Effector memory CD4-positive, alpha-beta T cell (primary cell): ENCODE measurements around the gene NEIL1.
"Not testable (repeated sequence)": the region's sequence is repeated elsewhere in the genome, so short reads cannot be mapped to it uniquely, and the experiment has no call there.

Source experiments
- DNase-seq, 3 donors: peaks; one replicate each; pipeline ENCODE4 v3.0.0-alpha.2; 2020
- H3K27ac ChIP-seq: 2 replicates; pipeline ENCODE4 v1.7.0; 2013; ENCODE audit warnings: mild to moderate bottlenecking, low read length, moderate library complexity; ENCODE audit not compliant: insufficient read depth, poor library complexity, severe bottlenecking
- H3K27me3 ChIP-seq: replicated peaks from 2 replicates; pipeline ENCODE4 v1.7.0; 2013; ENCODE audit warnings: mild to moderate bottlenecking, low read length; ENCODE audit not compliant: insufficient read depth, control insufficient read depth, poor library complexity, severe bottlenecking
- H3K36me3 ChIP-seq: 2 replicates; pipeline ENCODE4 v1.7.0; 2013; ENCODE audit warnings: mild to moderate bottlenecking, low read length, moderate library complexity; ENCODE audit not compliant: control insufficient read depth, insufficient read depth
- H3K4me1 ChIP-seq: 2 replicates; pipeline ENCODE4 v1.7.0; 2013; ENCODE audit warnings: low read length, mild to moderate bottlenecking; ENCODE audit not compliant: control insufficient read depth, insufficient read depth, poor library complexity, severe bottlenecking
- H3K4me3 ChIP-seq: 2 replicates; pipeline ENCODE4 v1.7.0; 2013; ENCODE audit warnings: low read length, low read depth, mild to moderate bottlenecking; ENCODE audit not compliant: insufficient read depth, poor library complexity, severe bottlenecking
- H3K9me3 ChIP-seq: 2 replicates; pipeline ENCODE4 v1.7.0; 2013; ENCODE audit warnings: mild to moderate bottlenecking, low read length, moderate library complexity; ENCODE audit not compliant: control insufficient read depth

The NEIL1 gene

DNA sequence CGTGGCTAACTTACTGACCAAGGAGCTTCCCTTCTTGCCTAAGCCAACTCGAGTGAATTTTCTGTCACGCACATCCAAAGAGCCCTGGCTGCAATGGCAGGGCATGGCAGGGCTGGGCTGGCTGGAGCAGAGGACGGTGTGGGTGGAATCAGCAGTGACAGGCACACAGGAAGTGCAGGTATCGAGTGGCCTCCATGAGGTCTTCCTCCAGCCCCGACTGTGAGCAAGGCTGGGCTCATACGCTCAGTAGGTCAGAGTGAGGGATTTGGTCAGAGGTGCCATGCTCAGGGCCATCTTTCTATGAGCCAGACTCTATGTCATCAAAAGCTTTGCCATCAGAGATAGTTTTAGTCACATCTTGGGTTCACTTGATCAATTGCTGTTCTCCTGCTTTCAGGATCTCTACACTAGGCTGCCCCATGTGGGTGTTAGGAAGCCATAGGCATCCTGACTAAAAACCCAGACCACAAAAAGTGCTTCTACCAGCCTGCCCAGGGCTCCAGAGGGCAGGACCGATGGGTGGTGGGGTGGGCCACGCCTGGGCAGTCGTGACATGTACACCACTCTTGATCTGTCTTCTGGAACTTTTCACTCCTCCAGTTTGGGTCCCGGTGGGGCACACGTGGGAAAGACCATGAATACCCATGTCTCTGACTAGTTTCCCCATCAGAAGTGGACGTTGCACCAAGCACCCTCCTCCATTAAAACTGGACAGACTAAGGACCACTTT lies 33.6 kb upstream of the NEIL1 start:
- no peaks in the 10 kb centered on the region for H3K4me1 ChIP-seq
- H3K27me3 ChIP-seq: no peaks in the 10 kb centered on the region
- no peak overlapping the region for H3K4me3 ChIP-seq
- no peaks in the 10 kb centered on the region for H3K36me3 ChIP-seq
- no peak overlapping the region for H3K27ac ChIP-seq
- DNase-seq: no peak
- H3K9me3 ChIP-seq: no peaks in the 10 kb centered on the region

- Histone ChIP-seq H3K27me3 (no peaks in the 10 kb centered on the region), H3K4me3 (no peak overlapping the region), H3K9me3 (no peaks in the 10 kb centered on the region), H3K4me1 (no peaks in the 10 kb centered on the region), H3K36me3 (no peaks in the 10 kb centered on the region), H3K27ac (no peak overlapping the region)
- DNase-seq: no peak
Observed at GRCh38 chr15:75314552-75315290, 32.1 kb upstream of the NEIL1 start.

GRCh38 chr15:75319231-75319897 lies 27.5 kb upstream of the NEIL1 start:
- not testable (repeated sequence) for H3K4me3 ChIP-seq, H3K4me1 ChIP-seq, H3K27ac ChIP-seq, H3K9me3 ChIP-seq, H3K27me3 ChIP-seq, H3K36me3 ChIP-seq, DNase-seq

DNA sequence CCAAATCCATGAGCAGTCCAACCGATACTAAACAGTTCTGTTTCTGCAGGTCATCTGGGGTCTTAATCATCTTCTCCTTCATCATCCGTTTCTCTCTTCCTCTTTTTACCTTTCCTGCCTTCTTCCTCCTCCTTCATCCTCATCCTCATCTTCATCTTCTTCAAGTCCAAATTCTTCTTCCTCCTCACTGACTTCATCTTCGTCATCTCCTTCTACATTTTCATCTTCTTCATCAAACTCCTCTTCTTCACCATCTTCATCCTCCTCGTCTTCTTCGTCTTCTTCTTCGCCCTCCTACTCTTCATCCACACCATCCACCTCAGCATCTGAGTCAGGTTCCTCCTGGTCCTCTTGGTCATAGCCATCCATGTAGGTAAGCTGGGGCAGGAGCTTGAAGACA lies 25.1 kb upstream of the NEIL1 start:
- Histone ChIP-seq H3K9me3 (no peaks in the 10 kb centered on the region), H3K36me3 (no peaks in the 10 kb centered on the region), H3K27me3 (no peaks in the 10 kb centered on the region), H3K27ac (no peak overlapping the region), H3K4me1 (no peaks in the 10 kb centered on the region), H3K4me3 (no peak overlapping the region)
- no peak for DNase-seq

DNA sequence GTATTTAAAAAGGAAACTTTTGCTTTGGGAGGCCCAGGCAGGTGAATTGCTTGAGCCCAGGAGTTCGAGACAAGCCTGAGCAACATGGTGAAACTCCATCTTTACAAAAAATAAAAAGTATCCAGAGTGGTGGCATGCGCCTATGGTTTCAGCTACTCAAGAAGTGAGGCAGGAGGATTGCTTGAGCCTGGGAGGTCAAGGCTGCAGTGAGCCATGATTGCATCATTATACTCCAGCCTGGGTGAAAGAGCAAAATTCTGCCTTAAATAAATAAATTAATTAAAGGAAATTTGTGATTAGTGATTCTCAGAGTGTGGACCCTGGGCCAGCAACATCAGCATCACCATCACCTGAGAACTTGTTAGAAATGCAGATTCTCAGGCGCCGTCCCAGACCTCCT lies 20.9 kb upstream of the NEIL1 start:
- DNase-seq: no peak
- Histone ChIP-seq H3K27ac (no peak overlapping the region), H3K36me3 (no peaks in the 10 kb centered on the region), H3K4me3 (no peak overlapping the region), H3K9me3 (no peaks in the 10 kb centered on the region), H3K4me1 (no peaks in the 10 kb centered on the region), H3K27me3 (no peaks in the 10 kb centered on the region)

- Histone ChIP-seq H3K4me1 (no peaks in the 10 kb centered on the region), H3K27me3 (no peaks in the 10 kb centered on the region), H3K36me3 (no peaks in the 10 kb centered on the region), H3K4me3 (no peak overlapping the region), H3K27ac (no peak overlapping the region), H3K9me3 (no peaks in the 10 kb centered on the region)
- DNase-seq: no peak
Observed at GRCh38 chr15:75327005-75327404, 19.8 kb upstream of the NEIL1 start.

DNA sequence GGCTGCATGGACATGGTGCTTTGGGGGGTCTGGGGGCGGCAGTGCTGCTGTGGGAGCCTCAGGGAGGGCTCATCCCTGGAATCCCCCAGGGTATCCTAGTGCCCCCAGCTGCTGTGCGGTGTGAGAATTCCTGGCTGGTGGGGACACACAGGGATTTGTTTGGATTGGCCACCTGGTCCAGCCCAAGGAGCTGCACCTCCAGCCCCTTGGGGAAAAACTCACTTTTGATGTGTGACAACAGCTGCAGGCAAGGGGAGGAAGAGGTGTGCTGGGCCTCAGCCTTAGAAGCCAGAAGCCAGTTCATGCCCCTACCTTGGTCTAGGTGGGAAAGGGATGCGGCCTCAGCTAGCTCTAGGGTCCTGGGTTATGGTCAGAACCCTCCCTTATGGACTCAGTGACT lies 19.3 kb upstream of the NEIL1 start:
- no peaks in the 10 kb centered on the region for H3K27me3 ChIP-seq
- H3K9me3 ChIP-seq: no peaks in the 10 kb centered on the region
- DNase-seq: no peak
- H3K36me3 ChIP-seq: no peaks in the 10 kb centered on the region
- H3K4me3 ChIP-seq: no peak overlapping the region
- H3K27ac ChIP-seq: no peak overlapping the region
- H3K4me1 ChIP-seq: no peaks in the 10 kb centered on the region

DNA sequence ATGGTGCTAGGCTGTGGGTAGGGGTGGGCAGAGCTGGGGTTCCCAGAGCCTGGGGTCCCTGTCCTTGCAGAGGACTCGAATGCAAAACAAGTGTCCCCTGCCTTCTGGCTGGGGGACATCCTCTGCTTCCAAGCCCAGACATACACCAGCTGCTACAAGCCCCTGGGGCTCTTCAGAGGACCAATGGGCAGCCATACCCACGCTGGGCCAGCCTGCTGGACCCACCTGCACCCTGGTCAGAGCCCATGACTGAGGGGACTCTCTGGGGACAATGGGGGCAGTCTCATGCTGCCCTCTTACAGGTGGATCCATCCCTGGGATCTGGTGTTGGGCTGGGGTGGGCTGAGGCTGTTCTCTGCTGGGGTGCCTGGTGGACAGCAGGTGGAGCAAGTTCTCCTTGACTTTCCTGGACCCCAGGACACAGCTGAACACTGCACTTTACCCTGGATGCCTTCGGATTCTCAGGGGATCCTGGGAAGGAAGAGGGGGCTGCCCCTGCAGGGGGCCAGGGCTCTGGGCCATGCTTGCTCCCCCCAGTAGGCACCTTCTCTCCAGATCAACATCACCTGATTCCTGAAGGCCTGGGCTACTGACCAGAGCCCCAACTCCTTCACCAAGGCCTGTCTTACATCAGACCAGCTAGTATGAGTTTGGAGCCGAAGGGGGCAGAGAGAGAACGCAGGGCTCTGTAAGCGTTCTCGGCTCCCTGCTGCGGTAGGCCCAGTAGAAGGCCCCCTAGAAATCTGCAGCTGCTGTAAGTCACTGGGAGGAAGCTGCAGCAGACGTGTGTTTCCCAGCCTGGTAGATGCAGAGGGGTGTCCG lies 18.1 kb upstream of the NEIL1 start:
- no peaks in the 10 kb centered on the region for H3K36me3 ChIP-seq
- DNase-seq: no peak
- no peak overlapping the region for H3K27ac ChIP-seq
- no peaks in the 10 kb centered on the region for H3K4me1 ChIP-seq
- no peaks in the 10 kb centered on the region for H3K9me3 ChIP-seq
- H3K27me3 ChIP-seq: no peaks in the 10 kb centered on the region
- H3K4me3 ChIP-seq: no peak overlapping the region

DNA sequence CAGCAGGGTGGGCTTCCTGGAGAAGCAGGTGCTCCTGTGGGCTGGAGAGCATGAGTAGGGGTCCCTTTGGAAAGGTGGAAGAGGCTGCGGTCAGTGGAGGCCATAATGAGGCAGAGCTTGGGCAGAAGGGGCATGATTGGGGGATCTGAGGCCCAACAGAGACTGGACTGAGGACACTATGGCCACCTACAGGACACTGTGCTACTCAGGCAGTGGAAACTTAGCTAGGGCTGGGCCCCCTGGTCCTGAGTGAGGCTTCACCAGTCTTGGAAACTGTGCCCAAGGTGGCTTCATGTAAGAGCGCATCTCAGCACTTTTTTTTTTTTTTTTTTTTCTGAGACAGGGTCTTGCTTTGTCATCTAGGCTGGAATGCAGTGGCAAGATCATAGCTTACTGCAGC lies 17.3 kb upstream of the NEIL1 start:
- Histone ChIP-seq H3K27me3 (no peaks in the 10 kb centered on the region), H3K4me3 (no peak overlapping the region), H3K27ac (no peak overlapping the region), H3K4me1 (no peaks in the 10 kb centered on the region), H3K9me3 (no peaks in the 10 kb centered on the region), H3K36me3 (no peaks in the 10 kb centered on the region)
- no peak for DNase-seq
